Gastrocnemius medialis (tissue), 4 donors: ENCODE results near the gene SYT6. TPM values are rescaled to one million over a fixed set of nuclear protein-coding genes. Genes with fewer than 3 reads are reported as not detected.

Experiments
- ATAC-seq, 2 donors: fragments of 150-250 bp; one replicate each; pipeline ENCODE4 v1.9.1; 2016
- DNase-seq, 2 donors: peaks; one replicate each; pipeline ENCODE4 v3.0.0-alpha.2; 2019
- H3K27ac ChIP-seq, 4 donors: fragments of 200-600 bp; sonication (generic); 1 replicate in 1 of 4; 2 replicates in 3 of 4; pipeline ENCODE4 v1.5.1; 2016 to 2018; ENCODE audit warnings: mild to moderate bottlenecking in 2 of 4, moderate library complexity in 1 of 4
- H3K27me3 ChIP-seq, 3 donors: fragments of 200-600 bp; sonication (generic) in 2 of 3; 1 replicate in 1 of 3; 2 replicates in 2 of 3; pipeline versions ENCODE4 v1.5.1 to v1.6.0; 2016 to 2019; ENCODE audit warnings: mild to moderate bottlenecking in 1 of 3, moderate library complexity in 1 of 3
- H3K36me3 ChIP-seq, 2 donors: fragments of 200-600 bp; sonication (generic) in 1 of 2; one replicate each; pipeline ENCODE4 v1.5.1; 2017 to 2018
- H3K4me1 ChIP-seq, 2 donors: fragments of 200-600 bp; sonication (generic) in 1 of 2; one replicate each; pipeline ENCODE4 v1.5.1; 2016 to 2017; ENCODE audit warnings: mild to moderate bottlenecking in 2 of 2
- H3K4me3 ChIP-seq, 4 donors: fragments of 200-600 bp; sonication (generic) in 3 of 4; 1 replicate in 1 of 4; 2 replicates in 3 of 4; pipeline ENCODE4 v1.5.1; 2016 to 2019; ENCODE audit warnings: mild to moderate bottlenecking in 2 of 4
- H3K9me3 ChIP-seq, 3 donors: fragments of 200-600 bp; sonication (generic) in 2 of 3; 1 replicate in 1 of 3; 2 replicates in 2 of 3; pipeline ENCODE4 v1.5.1; 2016 to 2019
- POLR2A ChIP-seq, 2 donors: fragments of 450-650 bp; IDR thresholded peaks; one replicate each; pipeline ENCODE4 v1.6.1; 2017; ENCODE audit warnings: antibody characterized with exemption in 2 of 2, mild to moderate bottlenecking in 2 of 2, moderate library complexity in 2 of 2
- in situ Hi-C, 4 donors: fragments of 200-750 bp; cut with MboI; loops; one replicate each; pipeline versions ENCODE4 v1.15.0 to v1.8.0; 2017; ENCODE audit warnings: low sequenced_read_pairs in 4 of 4
- intact Hi-C: fragments of 100-400 bp; cut with DNase I; formaldehyde crosslinking; loops from one replicate; pipeline ENCODE4 v1.15.1; 2023; ENCODE audit warnings: low total_unique reads
- total RNA-seq, 4 donors: library from RNA; depleted of rRNA; stranded (reverse); fragments of >200 nt; gene quantifications; one replicate each; pipeline versions ENCODE4 v1.1.0 to v1.2.3, GENCODE V29; 2016
- TF ChIP-seq, protein P1 (sequence below), 5 experiments: fragments of 450-650 bp in 3 of 5; fragments of 200-600 bp in 2 of 5; sonication (generic) in 2 of 5; IDR thresholded peaks in 4 of 5; conservative IDR thresholded peaks in 1 of 5; 1 replicate in 4 of 5; 2 replicates in 1 of 5; pipeline ENCODE4 v1.5.1; 2016 to 2019; ENCODE audit warnings: antibody characterized with exemption in 5 of 5, mild to moderate bottlenecking in 3 of 5, moderate library complexity in 3 of 5

The SYT6 gene
- total RNA-seq, 4 donors from 2014 or later = 0.20 TPM; not detected in 3

DNA sequence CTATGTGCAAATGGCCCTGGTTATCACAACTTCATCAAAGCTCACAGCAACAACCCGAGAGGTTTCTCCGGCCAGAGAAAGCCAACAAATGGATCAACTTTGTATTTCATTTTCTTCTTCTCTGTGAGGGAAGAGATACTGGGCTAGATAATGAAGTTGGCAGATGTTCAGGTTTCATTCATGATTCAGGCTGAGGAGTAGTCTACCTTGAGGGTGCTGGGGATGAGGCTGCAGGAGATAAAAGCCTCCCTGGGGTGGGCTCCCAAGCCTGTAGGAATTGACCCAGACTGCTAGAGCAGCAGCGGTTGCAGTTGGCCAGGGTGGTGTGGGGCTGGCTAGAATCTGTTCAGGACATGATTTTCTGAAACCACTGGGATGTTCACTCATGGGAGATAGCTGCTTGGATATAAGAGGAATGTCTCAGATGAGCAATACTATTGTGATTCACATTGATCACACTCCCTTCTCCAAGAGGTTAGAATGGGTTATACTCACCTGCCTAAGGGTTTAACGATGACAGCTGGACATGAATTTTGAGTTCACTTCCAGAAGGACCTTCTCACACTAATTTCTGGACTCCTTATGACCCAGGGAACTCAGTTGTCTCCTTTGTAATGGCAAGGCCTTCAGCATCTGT lies 64.0 kb downstream of the SYT6 start:
- in situ Hi-C loops = loop anchor here in 1 of 4 donors (25.0 kb wide), 1 partner anchor 102 kb away; the partner anchor contains the start of gene OLFML3
- intact Hi-C loops = no loop called here
- Histone ChIP-seq H3K27ac (no peak overlapping the region), H3K4me1 (peaks cover 0 to 4% of the 10 kb centered on the region in 2 donors), H3K27me3 (no peaks in the 10 kb centered on the region), H3K36me3 (no peaks in the 10 kb centered on the region), H3K9me3 (no peaks in the 10 kb centered on the region), H3K4me3 (no peak overlapping the region)
- DNase-seq (no peak), ATAC-seq (no peak)
- TF ChIP-seq, protein P1, sequence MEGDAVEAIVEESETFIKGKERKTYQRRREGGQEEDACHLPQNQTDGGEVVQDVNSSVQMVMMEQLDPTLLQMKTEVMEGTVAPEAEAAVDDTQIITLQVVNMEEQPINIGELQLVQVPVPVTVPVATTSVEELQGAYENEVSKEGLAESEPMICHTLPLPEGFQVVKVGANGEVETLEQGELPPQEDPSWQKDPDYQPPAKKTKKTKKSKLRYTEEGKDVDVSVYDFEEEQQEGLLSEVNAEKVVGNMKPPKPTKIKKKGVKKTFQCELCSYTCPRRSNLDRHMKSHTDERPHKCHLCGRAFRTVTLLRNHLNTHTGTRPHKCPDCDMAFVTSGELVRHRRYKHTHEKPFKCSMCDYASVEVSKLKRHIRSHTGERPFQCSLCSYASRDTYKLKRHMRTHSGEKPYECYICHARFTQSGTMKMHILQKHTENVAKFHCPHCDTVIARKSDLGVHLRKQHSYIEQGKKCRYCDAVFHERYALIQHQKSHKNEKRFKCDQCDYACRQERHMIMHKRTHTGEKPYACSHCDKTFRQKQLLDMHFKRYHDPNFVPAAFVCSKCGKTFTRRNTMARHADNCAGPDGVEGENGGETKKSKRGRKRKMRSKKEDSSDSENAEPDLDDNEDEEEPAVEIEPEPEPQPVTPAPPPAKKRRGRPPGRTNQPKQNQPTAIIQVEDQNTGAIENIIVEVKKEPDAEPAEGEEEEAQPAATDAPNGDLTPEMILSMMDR (IDR thresholded peaks at IDR 0.05 in 4 of 5, conservative IDR thresholded peaks at IDR 0.05 in 1 of 5) = no peak
- no peak for TF ChIP-seq POLR2A (IDR thresholded peaks at IDR 0.05)

DNA sequence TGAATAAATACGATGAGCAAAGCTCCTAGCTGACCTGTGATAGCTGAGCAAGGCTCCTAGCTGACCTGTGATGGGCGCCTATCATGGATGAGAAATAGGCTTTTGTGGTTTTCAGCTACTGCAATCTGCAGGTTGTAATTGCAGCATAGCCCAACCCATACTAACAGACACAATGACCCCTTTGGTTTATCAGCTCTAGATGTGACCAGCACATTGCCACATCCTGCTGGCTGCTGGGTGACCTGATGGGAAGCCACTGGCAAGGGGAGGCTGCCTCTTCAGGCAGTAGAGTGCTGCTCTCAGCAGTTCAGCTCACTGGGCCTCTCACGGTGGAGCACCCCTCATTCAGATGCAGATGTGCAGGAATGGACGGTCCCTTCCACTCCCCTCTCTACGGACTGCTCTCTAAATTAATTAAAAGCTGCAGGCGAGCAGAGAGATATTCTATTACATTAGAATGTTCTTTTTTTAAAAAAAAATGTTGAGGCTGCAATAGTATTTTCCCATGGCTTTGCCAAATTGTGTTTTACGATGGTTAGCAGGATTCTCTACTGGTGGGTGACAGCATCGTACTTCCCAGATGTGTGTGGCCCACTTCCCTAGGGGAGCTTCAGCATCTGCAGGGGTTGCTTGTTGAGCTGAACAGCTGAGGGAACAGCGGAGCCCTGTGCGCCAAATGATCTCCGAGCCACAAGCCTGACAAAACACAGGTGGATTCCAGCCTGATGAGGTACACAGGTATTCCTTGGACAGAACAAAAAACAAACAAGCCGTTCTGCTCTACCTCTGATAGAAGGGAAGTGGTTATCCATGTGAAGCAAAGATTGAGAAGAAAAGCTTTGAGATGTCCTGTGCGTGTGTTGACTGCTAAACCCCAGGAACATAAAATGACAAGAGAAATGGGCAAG lies 65.0 kb downstream of the SYT6 start:
- TF ChIP-seq, protein P1 (IDR thresholded peaks at IDR 0.05 in 4 of 5, conservative IDR thresholded peaks at IDR 0.05 in 1 of 5) = no peak
- TF ChIP-seq POLR2A (IDR thresholded peaks at IDR 0.05) = no peak
- no peaks in the 10 kb centered on the region for H3K9me3 ChIP-seq
- no peaks in the 10 kb centered on the region for H3K4me1 ChIP-seq
- no peak for ATAC-seq
- no peaks in the 10 kb centered on the region for H3K36me3 ChIP-seq
- no peaks in the 10 kb centered on the region for H3K27me3 ChIP-seq
- DNase-seq = no peak
- intact Hi-C loops = no loop called here
- in situ Hi-C loops = loop anchor here in 1 of 4 donors (25.0 kb wide), 1 partner anchor 101 kb away; the partner anchor contains the start of gene OLFML3
- H3K27ac ChIP-seq = no peak overlapping the region
- H3K4me3 ChIP-seq = no peak overlapping the region

DNA sequence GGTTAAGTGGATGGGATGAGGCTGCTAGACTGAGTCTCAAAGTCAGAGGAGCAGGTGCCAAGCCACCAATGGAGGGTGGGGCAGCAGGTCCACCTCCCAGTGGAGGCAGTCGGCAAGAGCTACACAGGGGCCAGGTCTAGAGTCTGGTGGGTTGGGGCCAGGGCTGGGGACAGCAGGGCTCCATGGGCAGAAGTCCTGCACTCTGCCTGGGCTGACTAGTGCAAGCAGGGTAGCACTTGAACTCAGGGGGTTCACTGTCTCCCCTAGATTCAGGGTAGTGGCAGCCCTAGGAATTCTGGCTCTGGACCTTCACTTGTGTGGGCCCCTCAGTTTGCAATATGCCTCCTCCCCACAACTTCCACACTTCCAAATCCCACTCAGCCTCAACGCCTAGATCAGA lies 66.2 kb downstream of the SYT6 start:
- DNase-seq (no peak), ATAC-seq (no peak)
- intact Hi-C loops = no loop called here
- no peaks in the 10 kb centered on the region for H3K36me3 ChIP-seq
- peaks cover 1 to 3% of the 10 kb centered on the region in 2 donors for H3K4me1 ChIP-seq
- H3K4me3 ChIP-seq = no peak overlapping the region
- no peaks in the 10 kb centered on the region for H3K27me3 ChIP-seq
- H3K27ac ChIP-seq = no peak overlapping the region
- TF ChIP-seq, protein P1 (IDR thresholded peaks at IDR 0.05 in 4 of 5, conservative IDR thresholded peaks at IDR 0.05 in 1 of 5) = no peak
- no peak for TF ChIP-seq POLR2A (IDR thresholded peaks at IDR 0.05)
- in situ Hi-C loops = loop anchor here in 1 of 4 donors (25.0 kb wide), 1 partner anchor 100 kb away; the partner anchor contains the start of gene OLFML3
- no peaks in the 10 kb centered on the region for H3K9me3 ChIP-seq

DNA sequence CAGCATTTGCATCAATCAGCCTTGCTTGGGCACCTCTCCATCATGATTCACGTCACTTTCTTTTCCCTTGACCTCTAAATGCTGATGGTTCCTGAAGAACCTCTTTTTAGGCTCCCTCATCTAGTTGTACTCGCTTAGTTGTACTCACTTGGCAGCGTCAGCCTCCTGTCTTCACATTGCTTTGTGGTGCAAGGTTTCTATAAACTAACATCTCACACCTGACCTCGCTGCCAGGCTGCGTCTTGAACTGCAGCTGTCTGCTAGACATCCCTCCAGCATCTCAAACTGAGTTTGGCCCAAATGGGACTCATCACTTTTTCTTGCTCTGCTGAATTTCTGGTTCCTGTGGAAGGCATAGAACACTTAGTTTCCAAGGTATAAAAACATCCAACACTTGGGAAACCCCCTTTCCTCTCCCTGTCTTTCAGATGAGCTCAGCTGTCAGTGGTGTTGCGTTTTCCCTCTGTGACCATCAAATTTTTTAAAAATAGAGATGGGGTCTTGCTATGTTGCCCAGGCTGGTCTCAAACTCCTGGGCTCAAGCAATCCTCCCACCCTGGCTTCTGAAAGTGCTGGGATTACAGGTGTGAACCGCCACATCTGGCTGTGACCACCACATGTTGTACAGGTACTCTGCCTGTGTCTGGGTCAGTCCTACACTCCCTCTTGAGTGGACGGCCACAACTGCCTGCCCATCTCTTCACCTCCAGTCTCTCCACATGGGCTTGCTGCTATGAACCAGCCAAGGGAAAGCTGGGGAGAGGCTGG lies 66.9 kb downstream of the SYT6 start:
- DNase-seq (peak in 1 of 2 donors; percentile 26), ATAC-seq (peak in 1 of 2 donors; percentile 74)
- Histone ChIP-seq H3K27ac (no peak overlapping the region), H3K9me3 (no peaks in the 10 kb centered on the region), H3K4me3 (no peak overlapping the region), H3K4me1 (peaks cover 8 to 10% of the 10 kb centered on the region in 2 donors), H3K27me3 (no peaks in the 10 kb centered on the region), H3K36me3 (no peaks in the 10 kb centered on the region)
- intact Hi-C loops = no loop called here
- in situ Hi-C loops = loop anchor here in 1 of 4 donors (25.0 kb wide), 1 partner anchor 99 kb away; the partner anchor contains the start of gene OLFML3
- no peak for TF ChIP-seq POLR2A (IDR thresholded peaks at IDR 0.05)
- TF ChIP-seq, protein P1 (IDR thresholded peaks at IDR 0.05 in 4 of 5, conservative IDR thresholded peaks at IDR 0.05 in 1 of 5) = no peak
